ENCODE results near the gene DUSP8.
"Not testable (repeated sequence)": the region's sequence is repeated elsewhere in the genome, so short reads cannot be mapped to it uniquely, and the experiment has no call there.

- TF ChIP-seq CREM (IDR thresholded peaks at IDR 0.05; ENCODE audit: low read depth); JUNB (CRISPR knock-in tag; conservative IDR thresholded peaks at IDR 0.05); RNF2 (IDR thresholded peaks at IDR 0.05); MYC (IDR thresholded peaks at IDR 0.05; ENCODE audit: low read depth, low read length); MYC (CRISPR knock-in tag; IDR thresholded peaks at IDR 0.05; ENCODE audit: borderline replicate concordance, low read depth); ZZZ3 (IDR thresholded peaks at IDR 0.05); ZNF592 (IDR thresholded peaks at IDR 0.05); ZFPM2 (CRISPR knock-in tag; IDR thresholded peaks at IDR 0.05); HMG20A (CRISPR knock-in tag; conservative IDR thresholded peaks at IDR 0.05): not testable (repeated sequence)
Observed at GRCh38 chr11:1605923-1606322, 33.9 kb upstream of the DUSP8 start.
